Measurements from ENCODE around the gene FNBP1.
"Not testable (repeated sequence)": the region's sequence is repeated elsewhere in the genome, so short reads cannot be mapped to it uniquely, and the experiment has no call there.

FNBP1 gene

DNA sequence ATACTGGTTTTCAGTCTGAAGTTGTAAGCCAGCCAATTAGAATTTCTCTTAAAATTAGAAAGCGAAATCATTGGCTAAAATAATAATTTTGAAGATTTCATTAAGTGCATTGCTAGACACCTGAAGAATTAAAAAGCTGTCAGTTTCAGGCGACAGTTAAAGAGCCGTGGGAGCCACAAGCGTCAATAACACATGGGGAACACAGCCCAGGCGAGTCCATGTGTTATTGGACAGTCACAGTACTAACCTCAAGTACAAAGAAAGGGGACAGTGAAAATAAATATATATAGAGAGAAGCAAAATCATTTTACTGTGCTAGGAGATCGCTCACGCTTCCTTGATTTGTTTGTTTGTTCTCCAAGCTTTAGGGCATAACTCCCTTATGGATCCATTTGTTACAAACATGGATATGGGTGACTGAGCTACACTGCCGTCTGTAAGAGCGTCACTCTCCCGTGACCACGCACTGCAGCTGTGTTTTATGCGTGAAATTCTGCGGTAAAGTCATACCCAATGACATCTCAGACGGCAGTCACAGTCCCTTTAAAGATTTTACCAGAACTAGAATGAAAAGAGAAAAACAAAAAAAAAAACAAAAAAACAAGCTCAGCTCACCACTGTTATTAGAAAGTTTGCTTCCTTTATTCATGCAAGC, 124.6 kb downstream of the FNBP1 start:
- DNase-seq (ENCODE audit: low spot score), result no peak

DNA sequence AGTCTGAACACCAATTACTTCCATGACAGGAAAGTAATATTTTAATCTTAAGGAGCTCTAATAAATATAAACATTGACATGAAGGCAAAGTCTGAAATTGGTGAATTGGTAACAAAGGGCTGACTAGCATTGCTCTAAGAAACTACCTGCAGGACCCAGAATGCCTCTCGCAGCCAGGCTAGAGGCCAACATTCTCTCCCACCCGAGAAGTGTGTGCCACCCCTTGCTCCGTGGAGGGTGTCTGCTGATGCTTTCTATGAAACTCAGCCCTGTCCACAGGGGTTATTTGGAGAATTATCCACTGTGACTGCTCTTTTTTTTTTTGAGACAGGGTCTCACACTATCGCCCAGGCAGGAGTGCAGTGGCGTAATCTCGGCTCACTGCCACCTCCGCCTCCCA, 126.3 kb downstream of the FNBP1 start:
- no peak for DNase-seq (ENCODE audit: low spot score)

DNA sequence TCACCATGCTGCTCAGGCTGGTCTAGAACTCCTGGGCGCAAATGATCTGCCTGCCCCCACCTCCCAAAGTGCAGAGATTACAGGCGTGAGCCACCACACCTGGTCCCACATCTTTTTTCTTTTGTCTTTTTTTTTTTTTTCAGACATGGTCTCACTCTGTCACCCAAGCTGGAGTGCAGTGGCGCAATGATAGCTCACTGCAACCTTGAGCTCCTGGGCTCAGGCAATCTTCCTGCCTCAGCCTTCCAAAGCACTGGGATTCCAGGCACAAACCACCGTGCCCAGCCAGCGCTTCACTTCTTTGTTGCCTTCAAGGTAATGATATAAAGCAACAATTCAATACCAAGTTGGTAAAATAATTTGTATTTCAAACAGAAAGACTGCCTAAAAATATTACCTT, 128.9 kb downstream of the FNBP1 start:
- no peak for DNase-seq (ENCODE audit: low spot score)

DNA sequence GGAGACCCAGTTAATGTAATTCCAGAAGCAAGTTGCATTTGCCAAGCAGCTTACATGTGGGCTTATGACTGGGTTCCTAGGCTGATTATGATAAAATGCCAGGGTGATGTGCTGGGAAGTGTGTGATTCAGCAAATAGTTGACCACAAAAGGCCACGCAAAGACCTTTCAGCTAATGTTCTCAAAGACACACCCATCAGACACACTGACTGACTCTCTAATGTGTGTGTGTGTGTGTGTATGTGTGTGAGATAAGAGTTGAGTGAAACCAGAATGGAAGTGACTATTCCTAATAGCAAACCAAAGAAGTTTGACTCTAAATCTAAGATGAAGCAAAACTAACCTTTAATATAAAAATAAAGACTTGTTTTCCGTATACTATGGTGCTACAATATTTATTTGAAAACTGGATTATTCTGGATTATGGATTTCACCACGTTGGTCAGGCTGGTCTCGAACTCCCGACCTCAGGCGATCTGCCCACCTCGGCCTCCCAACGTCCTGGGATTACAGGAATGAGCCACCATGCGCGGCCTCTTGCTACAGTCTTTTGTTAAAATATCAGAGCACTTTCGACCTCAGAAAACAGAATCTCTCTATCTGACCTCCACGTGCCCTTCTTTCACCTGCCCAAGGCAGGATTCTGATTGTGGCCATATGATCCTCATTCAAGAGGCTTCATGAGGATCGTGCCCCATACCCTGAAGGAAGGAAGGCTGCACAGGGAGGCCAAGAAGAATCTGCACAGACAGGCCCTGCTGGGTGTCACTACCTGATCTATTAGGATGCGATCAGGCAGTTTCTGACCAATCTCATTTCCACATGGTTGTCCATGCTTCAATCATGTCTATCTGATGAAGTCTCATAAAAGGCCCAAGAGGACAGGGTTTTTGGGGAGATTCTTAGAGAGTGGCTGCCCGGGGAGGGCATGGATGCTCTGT, 132.1 kb downstream of the FNBP1 start:
- no peak for DNase-seq (ENCODE audit: low spot score)

DNA sequence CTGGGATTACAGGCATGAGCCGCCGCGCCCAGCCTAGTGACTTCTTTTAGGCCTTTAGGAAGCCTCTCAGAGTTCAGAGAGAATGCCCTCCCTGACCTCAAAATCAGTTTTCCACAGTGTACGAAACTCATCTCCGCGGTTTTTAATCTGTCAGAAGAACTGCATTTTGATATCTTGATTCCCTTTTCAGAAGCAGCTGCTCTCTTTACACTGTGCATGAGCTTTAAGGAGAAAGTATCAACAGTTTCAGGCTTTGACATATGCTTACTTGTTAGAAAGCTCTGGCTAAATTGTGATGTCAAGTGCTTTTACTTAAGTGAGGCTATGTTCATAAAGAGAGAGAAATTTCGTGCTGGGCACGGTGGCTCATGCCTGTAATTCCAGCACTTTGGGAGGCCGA, 133.1 kb downstream of the FNBP1 start:
- DNase-seq (ENCODE audit: low spot score), result no peak

DNA sequence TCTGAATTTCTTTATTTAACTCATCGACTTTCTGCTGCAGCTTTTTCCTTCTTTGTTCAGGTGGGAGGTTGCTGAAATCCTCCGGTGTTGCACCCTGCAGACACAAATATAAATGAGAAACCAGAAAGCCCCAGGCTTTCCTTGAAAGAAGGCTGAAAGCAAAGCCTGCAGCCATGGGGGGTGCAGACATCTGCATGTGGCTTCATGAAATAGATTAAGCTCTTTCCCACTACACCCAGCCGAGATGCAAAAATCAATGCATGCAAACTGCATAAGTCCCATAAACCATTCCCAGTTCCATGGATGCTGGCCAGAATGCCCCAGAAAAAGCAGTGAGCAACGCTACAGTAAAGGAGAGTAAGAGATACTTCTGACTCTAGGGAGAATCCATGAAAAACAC, 134.1 kb downstream of the FNBP1 start:
- DNase-seq (ENCODE audit: low spot score), result no peak

DNA sequence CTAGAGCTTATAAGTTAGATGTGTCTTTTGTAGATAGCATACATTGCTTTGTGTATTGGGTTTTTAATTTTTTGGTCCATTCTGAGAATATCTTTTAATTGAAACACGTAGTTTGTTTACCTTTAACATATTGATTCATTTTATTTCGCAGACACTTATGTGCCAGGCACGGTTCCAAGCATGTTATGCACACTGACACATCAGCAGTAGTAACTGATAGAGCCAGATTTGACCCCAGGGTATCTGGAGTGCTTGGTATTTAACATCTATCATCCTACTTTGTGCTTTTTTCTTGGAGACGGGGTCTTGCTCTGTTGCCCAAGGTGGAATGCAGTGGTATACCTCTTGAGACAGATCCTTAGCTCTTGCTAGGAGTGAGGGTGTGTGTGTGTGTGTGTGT, 135.8 kb downstream of the FNBP1 start:
- DNase-seq (ENCODE audit: low spot score), result no peak

DNA sequence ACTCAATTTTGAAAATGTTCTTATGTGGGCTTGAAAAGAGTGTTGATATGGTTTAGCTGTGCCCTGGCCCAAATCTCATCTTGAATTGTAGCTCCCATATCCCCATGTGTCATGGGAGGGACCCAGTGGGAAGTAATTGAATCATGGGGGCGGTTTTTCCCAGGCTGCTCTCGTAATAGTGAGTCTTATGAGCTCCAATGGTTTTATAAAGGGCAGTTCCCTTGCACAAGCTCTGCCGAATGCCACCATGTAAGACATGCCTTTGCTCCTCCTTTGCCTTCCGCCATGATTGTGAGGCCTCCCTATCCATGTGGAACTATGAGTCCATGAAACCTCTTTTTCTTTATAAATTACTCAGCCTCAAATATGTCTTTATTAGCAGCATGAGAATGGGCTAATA, 136.7 kb downstream of the FNBP1 start:
- DNase-seq (ENCODE audit: low spot score), result no peak

DNA sequence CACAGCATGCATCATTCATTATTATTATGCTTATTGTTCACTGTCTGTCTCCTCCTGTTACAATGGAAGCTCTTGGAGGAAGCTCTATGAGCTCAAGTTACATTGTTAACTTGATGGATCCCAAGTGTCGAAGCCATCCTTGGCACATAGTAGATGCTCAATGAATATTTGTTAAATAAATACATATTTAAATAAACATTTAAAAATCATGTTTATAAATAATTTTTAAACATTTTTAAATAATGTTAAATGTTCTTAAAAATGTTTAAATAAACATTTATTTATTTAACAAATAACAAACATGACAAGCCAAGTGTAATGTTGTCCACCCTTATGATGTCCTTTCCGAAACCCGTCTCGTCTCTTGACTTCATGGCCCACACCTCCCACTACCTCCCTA, 138.3 kb downstream of the FNBP1 start:
- no peak for DNase-seq (ENCODE audit: low spot score)

DNA sequence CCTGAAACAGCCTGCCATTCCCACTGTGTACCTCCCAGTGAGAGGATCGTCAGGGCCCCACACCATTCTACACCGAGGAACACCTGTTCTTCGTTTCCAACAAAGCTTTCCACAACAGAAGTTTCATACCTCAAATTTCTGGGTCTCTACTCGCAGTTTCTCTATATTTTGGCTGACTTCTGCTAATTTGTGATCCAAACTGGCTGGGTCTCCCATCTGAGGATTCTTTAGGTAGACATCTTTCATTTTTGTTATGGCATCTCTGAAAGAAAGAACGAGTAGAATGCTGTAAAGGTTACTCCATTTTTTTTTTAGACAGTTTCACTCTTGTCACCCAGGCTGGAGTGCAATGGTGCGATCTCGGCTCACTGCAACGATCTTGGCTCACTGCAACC, 140.3 kb downstream of the FNBP1 start:
- no peak for DNase-seq (ENCODE audit: low spot score)

DNA sequence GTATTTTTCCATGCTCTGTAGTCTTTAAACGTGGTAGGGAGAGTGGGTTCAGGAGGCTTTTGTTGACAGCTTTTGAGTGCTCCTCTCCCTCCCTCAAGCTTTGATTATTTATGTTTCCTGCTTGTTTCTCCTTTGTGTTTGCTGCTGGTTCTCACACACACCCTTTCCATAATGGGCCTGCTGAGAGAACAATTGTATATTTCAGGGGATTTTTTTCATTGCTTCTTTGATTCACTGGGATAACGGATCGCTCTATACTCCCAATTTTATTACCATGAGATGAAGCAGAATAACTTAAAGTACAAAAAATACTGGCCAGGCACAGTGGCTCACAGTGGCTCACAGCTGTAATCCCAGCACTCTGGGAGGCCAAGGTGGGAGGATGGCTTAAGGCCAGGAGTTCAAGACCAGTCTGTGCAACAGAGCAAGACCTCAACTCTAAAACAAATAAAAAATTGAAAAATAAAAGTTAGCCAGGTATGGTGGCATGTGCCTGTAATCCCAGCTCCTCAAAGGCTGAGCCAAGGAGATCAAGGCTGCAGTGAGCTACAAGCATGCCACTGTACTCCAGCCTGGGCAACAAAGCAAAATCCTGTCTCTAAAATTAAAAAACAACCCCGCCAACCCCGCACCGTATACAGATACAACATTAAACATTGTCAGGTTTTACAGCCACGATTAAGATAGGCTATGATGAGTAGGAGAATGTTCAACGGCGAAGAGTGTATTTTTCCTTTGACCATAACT, 140.8 kb downstream of the FNBP1 start:
- DNase-seq (ENCODE audit: low spot score), result no peak

DNA sequence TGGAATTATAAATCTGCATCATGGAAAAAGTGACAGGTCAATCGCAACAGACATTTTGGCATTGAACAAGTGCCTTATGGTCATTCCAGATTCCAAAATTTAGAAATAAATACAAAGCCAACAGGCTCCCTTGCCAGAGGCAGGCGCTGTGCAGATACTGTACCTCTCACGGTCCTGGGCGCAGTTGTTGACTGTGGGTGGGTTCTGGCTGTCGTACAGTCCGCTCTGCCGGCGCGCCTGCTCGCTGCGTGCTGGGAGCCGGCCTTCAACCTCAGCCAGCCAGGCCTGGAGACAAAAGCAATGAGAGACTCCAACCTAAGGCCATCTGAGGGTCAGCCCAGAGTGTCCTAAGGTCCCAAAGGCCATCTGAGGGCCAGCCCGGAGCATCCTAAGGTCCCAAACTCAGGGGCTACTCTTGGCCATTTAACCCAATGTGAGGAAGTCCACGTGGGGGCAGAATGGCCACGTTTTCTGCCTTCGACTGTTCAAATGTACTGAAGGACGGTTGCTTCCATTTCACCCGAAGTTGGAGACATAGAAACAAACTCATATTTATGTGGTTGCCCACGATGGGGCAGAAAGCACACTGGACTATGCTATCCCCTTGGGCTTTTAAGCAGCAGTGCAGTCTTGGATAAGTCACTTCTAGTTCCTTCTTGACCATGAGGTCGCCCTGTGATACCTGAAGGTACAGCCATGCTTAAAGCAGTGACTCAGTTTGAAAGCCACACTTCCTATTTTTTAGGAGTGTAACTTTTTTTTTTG, 142.5 kb downstream of the FNBP1 start:
- DNase-seq (ENCODE audit: low spot score), result no peak

DNA sequence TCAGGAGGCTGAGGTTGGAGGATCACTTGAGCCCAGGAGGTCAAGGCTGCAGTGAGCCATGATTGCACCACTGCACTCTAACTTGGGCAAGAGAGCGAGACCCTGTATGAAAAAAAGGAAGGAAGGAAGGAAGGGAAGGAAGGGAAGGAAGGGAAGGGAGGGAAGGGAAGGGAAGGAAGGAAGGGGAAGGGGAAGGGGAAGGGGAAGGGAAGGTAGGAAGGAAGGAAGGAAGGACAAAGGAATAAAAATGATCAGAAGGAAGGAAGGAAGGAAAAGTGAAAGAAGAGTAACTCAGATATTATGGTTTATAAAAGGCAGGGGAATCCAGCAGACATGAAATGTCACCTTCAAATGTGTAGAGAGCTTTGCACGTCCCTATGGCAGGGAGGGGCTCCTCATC, 143.4 kb downstream of the FNBP1 start:
- no peak for DNase-seq (ENCODE audit: low spot score)

DNA sequence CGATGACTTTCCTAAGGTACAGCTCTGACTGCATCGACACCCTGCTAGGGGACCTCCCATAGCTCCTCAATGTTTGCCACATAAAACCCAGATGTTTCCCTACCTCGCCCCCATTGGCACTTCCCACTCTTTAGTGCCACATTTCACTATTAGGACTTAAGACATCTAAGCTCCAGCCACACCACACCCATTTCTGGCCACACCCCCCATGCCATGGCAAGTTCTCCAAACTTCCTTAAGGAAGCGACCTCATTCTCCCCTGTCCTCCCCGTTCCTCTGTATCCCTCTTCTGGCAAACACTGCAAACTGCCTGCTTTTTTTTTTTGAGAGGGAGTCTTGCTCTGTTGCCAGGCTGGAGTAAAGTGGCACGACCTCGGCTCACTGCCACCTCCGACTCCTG, 144.8 kb downstream of the FNBP1 start:
- DNase-seq (ENCODE audit: low spot score), result no peak

DNA sequence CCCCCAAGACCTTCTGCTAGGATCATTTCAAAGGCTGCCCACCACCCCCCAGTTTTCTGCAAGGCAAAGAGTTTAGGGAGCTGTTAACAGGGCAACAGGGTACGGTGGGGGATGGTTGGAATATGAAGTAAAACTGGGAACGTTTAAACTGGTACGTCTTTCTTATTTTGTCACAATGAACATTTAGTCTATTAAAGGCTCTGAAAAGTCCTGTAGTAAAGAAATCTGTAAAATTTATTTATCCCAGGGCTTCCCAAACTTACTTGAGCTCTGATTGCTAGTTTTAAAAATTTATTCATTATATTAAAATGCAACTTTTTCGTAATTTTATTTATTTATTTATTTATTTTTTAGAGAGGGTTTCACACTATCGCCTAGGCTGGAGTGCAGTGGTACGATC, 145.7 kb downstream of the FNBP1 start:
- no peak for DNase-seq (ENCODE audit: low spot score)

DNA sequence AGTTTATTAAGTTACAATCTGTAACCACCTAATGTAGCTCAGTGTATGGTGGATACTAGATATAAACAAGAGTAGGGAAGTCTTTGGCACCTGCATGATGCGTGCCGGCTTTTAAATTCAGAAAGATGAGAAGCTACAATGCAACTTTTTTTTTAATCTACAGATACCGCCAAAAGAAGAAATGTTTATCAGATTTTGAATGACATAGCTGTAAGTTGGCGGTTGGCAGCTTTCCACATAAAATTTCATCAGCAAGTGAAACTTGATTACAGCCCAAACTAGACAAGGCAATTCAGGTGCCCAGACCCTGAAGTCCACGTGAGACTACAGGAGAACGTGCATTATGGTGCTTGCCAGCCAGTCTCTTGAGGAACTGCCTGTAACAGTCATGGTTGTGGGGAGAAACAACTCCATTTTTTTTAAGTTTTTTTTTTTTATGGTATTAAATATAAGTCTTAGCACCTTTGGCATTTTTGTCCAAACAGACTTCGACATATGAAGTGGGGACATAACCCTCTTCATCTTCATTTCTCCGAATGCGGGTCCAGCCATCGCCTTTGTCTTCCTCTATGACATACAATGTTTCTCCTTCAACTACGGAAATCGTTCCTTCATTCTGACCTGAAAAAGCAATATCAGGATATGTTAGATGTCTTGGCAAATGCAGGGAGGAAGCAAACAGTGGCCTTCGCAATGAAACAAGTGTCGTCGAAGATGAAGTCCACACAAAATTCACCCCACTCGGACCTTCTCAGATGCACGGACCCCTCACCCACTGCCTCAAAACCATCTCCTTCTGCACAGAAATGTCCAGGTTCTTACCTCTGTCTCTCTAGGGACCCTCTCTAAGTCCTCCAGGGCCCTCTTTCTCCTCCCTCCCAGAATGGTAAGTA, 147.4 kb downstream of the FNBP1 start:
- no peak for DNase-seq (ENCODE audit: low spot score)

DNA sequence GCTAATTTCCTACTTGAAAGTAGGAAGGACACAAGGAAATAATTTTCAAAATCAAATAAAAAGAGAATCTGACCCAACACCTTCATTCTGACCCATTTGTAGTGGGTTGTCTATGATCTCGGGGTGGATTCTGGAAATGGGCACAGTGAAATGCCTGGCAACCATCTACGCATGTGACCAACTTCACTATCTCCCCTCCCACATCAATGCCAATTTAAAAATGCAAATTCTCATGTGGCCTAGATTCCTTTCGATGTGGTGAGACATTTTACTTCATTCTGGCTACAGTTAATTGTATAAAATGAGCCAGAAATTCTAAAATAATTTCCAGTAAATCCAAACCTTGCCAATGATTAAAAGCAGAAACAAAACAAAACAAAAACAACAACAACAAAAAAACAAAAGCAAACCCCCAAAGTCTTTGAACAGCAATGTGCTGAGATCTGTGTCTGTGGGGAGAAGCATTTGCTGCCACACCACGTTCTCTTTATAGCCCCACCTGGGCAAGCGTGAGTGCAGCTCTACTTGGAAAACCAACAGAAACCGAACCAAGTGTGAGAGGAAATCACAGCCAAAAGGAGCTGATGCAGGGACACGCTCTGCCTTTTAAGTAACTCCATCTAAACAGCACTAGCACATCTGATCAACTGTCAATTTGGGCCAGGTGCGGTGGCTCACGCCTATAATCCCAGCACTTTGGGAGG, 148.7 kb downstream of the FNBP1 start:
- DNase-seq (ENCODE audit: low spot score), result no peak

DNA sequence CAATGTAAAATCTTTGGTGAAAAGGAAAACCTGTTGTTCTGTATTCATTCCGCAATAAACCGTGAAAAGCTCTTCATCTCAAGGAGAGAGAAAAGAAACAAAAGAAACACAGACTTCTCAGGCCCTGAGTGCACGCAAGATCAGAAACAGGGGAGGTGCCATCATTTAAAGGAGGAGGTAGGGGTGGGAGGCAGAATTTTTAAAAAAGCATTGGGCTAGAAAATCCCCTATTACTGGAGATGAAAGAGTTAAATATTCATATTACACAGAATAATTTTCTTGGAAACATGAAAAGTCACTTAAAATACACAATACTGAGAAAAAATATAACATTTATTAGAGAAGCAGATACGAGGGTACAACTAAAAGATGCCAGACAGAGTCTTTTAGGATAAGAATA, 151.4 kb downstream of the FNBP1 start:
- no peak for DNase-seq (ENCODE audit: low spot score)

DNA sequence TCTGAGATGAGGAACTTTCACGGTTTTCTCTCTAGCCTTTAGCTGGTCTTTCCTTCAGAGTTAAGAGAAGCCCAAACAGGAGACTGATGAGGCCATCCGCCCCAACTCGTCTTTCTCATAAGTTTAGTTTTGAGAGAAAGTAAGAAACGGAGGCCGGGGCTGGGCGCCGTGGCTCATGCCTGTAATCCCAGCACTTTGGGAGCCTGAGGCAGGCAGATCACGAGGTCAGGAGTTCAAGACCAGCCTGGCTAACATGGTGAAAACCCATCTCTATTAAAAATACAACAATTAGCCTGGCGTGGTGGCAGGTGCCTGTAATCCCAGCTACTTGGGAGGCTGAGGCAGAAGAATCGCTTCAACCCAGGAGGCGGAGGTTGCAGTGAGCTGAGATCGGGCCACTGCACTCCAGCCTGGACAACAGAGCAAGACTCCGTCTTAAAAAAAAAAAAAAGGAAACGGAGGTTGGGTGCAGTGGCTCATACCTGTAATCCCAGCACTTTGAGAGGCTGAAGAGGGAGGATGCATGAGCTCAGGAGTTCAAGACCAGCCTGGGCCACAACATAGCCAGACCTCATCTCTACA, 152.2 kb downstream of the FNBP1 start:
- DNase-seq (ENCODE audit: low spot score), result not testable (repeated sequence)
